Fibroblast of skin of right quadriceps (primary cell): ENCODE data around the gene PRR14.

Experiments used
- DNase-seq: peaks from one replicate; pipeline ENCODE4 v3.0.0-alpha.2; 2013

The PRR14 gene

DNA sequence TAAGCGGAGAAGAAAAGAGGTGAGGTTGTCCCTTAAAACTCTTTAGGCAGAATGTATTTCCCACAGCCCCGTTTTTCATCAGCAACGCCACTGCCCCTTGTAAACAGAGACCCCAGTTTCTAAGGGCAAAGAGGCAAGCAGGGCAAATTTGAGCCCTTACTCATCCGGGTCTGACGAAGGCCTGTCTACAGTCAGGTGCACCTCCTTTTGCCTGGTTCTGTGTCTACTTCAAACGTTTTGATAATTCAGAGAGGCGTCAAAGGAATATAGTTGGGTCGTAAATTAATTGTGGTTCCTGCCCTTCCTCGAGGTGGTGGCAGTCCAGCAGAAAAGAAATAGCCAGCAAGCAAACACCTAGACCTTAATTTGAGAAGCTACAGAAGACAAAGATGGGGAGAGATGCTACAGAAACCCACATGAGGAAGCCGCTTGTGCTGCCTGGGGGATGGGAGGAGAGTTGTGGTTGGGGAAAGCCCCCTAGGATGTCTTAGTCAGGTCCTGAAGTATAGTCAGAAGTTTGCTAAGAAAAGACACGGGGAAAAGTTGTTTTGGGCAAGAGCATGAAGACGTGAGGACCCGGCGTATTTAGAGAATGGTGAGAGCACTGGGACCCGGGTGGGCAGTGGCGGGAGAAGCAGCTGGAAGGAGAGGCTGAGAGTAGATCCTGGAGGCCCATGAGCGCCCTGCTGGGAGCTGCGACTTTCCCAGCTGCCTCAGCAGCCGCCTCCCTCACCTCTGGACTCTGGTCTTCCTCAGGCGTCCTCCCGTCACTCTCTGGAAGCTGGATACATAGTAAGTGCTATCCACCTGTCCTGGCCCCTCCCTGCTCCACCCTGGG, 9.9 kb downstream of the PRR14 start:
- DNase-seq, result no peak

DNA sequence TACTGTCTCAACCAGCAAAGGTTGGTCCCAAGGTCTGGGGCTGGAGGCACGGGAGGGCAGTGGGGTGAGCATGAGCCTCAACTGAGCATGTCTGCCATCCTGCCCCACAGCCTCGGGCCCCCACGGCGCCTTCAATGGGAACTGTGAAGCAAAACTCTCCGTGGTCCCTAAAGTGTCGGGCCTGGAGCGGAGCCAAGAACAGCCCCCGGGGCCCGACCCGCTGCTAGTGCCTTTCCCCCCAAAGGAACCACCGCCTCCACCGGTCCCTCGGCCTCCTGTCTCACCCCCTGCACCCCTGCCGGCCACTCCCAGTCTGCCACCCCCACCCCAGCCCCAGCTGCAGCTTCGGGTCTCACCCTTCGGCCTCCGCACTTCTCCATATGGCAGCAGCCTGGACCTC, 11.7 kb downstream of the PRR14 start:
- no peak for DNase-seq

DNA sequence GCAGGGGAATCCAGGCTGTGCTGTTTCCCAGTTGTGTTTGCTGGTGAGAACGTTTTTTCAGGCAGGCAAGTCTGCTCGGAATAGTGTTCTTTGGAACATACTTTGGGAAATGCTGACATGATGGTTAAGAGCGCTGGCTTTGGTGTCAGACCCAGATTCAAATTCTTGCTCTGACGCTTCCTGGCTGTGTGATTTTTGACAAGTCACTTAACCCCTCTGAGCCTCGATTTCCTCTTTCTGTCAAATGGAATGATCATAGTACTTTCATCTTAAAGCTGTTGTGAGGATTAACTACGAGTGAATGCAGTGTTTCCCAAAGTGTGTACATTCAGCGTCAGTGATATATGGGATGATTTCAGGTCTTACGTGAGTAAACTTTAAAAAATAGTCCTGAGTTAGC, 12.3 kb downstream of the PRR14 start:
- DNase-seq, result no peak

DNA sequence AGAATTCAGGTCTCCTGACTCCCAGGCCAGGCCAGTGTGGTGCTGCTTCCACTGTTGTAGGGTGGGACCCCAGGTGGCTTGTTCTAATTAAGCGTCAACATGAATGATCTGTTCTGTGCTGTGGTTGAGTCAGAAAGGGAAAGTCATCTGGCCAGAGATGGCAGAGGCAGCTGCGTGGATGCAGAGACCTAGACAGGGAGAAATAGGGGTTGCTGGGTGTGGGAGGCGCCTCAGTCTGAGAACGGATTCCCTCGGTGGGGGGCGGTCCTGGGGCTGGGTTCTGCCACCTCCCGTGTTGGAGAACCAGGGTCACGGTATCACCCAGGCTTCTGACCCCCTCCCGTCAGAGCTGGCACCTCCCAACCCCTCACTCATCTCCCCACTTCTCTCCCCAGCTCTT, 13.1 kb downstream of the PRR14 start:
- no peak for DNase-seq

DNA sequence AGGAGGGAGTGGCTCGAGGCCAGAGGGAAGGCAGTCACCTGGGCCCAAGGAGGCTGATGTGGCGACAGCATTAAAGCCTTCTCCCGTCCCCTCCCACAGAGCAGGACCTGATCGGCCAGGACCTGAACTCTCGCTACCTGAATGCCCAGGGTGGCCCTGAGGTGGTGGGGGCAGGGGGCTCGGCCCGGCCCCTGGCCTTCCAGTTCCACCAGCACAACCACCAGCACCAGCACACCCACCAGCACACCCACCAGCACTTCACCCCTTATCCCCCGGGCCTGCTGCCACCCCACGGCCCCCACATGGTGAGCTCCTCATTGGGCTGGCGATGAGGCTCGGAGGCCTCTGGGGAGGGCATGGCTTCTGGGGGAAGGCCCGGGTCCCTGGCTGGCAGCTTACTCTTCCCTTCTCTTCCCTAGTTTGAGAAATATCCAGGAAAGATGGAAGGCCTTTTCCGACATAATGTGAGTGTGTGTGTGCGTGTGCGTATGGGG, 13.9 kb downstream of the PRR14 start:
- DNase-seq, result no peak

DNA sequence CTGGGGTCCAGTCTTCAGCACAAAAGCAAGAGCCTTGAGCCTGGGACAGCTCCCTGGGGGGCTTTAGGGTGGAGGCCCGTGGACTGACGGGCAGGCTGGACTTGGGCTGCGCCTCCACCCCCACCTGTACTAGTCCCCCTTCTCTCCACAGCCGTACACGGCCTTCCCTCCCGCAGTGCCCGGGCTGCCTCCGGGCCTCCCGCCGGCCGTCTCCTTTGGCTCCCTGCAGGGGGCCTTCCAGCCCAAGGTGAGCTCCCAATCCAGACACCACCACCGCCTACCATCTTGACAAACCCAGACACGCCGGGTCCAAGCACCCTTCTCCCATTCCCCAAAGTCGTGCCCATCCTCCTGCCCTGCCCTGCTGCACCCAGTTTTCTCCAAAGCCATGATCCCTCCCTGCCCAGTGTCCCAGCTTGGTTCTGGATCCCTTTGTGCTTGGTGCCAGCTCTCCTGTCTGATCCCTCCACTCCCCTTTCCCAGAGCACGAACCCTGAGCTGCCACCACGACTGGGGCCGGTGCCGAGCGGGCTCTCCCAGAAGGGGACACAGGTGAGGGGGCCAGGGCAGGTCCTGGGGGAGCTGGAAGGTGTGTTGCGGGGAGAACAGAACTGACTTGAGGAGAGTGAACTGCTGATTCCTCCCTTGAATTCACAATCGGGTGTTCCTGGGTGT, 14.5 kb downstream of the PRR14 start:
- DNase-seq, result no peak

DNA sequence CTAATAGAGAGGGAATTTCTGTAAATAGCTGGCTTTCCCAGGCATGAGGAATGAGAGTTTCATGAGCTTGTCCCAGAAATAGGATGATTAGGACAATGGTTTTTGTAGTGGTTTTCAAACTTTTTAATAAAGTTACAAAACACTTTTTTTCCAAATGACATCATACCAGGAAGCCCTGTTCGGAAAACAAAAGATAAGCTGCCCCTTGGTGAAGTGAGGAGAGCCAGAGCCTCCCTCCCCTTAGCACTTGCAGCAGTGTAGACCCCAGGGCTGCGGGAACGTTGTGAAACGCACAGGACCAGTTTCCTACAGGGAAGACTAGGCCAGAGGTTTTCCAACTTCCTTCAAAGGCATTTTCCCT, 15.1 kb downstream of the PRR14 start:
- DNase-seq, result no peak

DNA sequence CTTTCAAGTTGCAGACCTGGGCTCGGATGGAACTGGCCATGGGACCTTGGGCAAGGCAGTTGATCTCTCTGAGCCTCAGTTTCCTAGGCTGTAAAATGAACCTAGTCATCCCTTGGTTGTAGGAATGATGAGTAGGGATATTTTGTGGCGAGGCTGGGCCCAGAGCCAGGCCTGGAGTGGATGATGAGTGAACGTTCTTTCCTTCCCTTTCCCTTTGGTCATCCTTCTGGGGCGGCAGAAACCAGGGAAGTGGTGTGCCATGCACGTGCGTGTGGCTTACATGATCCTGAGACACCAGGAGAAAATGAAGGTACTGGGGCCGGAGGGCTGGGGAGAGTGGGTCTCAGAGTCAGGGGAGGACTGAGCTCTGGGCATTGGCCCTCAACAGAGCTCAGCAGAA, 15.9 kb downstream of the PRR14 start:
- DNase-seq, result no peak

DNA sequence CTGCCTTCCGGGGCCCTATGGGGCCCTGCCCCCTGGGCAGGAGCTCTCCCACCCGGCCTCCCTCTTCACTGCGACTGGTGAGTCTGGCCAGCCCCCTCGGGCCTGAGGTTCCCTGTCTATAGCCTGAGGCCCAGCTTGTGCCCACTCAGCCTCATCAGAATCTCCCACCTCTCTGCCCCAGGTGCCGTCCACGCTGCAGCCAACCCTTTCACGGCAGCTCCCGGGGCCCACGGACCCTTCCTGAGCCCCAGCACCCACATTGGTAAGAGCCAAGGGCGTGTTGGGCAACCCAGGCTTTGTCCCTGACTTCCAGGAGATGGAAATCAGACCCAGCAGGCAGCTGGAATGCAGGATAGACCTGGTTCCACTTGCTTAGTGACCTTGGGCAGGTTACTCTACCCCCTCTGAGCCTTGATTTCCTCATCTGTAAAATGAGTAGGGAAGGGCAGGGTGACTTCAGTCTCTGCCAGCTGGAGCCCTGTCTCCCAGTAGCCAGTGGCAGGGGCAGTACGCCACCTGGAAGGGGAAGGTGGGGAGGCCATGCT, 16.7 kb downstream of the PRR14 start:
- DNase-seq, result no peak

DNA sequence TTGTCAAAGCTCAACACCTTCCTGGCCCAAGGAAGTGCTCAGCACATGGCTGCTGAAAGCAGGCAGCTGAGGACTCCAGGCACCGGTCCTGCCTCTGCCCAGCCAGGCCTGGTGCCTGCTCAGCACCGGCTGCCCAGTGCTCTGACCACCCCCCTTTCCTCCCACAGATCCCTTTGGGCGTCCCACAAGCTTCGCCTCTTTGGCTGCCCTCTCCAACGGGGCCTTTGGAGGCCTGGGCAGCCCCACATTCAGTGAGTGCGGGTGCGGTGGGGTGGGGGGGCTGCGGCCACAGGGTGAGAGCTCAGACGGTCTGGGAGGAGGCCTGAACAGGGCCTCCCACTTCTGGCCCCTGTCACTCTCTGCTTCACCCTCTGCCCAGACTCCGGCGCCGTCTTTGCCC, 17.6 kb downstream of the PRR14 start:
- no peak for DNase-seq

DNA sequence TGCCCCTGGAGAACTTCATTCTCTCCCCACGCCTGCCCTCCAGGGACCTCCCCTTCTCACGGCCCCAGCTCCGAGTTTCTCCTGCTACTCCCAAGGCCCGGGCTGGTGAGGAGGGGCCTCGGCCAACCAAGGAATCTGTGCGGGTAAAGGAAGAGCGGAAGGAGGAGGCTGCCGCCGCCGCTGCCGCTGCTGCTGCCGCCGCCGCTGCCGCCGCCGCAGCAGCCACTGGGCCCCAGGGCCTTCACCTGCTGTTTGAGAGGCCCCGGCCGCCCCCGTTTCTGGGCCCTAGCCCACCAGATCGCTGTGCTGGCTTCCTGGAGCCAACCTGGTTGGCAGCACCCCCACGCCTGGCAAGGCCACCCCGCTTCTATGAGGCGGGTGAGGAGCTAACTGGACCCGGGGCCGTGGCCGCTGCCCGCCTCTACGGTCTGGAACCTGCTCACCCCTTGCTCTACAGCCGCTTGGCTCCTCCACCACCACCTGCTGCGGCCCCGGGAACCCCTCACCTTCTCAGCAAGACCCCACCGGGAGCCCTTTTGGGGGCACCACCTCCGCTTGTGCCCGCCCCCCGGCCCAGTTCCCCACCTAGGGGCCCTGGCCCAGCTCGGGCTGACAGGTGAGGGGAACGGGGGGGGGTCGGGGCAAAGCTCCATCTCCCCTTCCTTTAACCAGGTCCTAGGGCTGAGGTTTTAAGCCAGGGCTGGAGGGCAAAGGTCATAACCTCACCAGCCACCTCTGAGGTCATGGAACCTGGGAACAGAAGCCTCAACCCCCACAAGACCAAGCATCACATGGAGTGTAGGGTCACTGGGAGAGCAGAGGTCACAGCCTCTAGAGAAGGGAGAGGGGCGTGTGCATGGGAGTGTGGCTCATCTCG, 18.5 kb downstream of the PRR14 start:
- no peak for DNase-seq

DNA sequence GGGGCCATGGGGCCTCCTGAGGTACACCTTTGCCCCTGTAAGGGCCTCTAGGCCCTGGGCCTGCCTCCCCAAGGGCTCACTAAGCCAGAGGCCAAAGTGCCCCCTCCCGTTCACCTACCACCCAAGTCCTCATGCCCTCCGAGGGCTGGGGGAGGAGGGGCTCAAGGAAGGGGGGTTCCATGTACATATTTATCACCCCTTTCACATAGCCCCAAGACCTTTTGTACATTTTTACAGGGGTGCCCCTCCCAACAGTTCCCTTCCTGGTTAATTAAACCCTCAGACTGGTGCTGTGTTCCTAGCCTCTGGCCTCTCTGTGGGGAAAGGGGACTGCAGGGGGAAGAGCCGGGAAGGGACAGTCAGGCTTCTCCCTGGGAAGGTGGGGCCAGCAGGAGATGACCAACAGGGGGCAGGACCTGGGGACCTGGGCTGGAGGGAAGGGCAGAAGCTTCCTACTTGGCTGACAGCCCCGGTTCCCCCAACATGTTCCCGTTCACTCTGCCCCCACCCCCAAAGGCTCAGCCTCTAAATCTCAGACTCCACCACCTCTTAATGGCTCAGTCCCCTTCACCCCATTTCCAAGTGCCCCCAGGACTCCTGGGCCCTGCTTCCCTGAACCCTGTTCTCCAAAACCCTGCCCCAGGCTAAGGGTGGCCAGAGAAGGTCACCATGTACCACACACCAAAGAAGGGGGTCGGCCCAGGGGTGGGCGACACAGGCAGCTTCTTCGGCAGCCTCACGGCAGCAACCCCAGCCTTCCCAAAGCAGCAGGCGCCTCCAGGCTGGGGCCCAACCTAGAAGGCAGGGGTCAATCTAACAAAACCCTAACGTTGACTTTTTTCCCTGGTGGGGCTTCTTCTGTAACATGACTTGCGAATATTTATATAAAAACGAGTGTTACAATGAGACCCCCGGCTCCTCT, 19.4 kb downstream of the PRR14 start:
- no peak for DNase-seq

DNA sequence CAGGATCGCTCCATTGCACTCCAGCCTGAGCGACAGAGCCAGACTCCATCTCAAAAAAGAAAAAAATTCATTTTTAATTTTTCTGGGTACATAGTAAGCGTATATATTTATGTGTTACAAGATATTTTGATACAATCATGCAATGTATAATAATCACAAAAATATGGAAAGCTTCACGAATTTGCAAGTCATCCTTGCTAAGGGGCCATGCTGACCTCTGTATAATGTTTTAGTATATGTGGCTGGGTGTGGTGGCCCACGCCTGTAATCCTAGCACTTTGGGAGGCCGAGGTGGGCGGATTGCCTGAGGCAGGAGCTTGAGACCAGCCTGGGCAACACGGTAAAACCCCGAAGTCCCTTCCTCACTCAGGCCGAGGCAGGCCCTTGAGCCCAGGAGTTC, 24.4 kb downstream of the PRR14 start:
- DNase-seq, result no peak

DNA sequence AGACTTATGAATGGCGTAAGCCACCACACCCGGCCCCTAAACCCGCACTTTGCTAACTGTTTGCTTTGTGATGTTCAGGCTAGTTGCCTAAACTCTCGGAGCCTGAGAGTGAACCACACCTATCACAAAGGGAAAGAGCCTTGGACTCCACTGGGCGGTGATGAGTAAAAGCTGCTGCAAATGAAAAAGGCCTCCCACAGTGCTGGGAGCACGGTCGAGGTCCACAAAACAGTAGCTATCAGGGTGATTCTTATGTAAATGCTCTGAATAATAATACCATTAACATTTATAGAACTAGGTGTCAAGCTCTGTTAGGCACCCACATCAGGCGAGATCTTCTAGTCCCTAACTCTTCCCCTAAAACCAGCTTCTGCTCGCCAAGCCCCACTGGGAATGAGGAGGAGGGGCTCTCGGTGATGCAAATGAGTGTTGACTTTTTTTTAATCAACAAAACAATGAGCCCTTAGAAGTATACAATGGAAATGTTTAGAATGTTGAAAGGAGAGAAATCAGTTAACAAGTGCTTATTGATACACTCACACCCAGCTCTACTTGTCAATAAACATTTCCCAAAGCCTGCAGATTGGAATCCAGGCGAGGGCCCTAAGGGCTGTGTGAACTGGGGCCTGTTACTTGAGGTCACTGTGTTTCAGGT, 27.3 kb downstream of the PRR14 start:
- DNase-seq, result no peak

DNA sequence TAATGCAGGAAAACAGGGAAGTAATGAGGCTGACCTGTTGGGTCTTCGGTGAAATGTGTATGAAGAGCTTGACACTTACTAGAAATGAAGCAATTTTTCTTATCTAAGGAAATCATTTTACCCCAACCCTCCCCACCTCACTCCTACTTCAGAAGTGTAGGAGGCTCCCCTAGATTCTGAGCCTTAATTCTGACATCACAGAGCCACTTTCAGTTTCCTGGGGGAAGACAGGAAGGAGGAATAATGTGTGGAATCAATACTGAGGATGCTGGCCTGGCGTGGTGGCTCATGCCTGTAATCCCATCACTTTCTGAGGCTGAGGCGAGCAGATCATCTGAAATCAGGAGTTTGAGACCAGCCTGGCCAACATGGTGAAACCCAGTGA, 27.8 kb downstream of the PRR14 start:
- no peak for DNase-seq

DNA sequence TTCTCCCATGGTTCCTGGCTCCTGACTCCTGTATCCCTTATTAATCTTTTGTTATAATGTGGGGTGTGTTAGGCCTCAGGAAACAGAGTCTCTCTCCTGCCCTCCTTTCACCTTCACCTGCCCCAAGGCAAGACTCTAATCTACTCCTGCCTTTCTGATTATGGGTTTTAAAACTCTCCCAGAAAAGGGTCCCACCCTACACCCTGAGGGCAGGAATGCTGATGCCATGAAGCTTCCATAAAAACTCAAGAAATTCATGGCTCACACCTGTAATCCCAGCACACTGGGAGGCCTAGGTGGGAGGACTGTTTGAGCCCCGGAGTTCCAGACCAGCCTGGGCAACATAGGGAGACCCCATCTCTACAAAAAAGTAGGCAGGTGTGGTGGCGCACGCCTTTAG, 29.6 kb downstream of the PRR14 start:
- DNase-seq, result no peak

DNA sequence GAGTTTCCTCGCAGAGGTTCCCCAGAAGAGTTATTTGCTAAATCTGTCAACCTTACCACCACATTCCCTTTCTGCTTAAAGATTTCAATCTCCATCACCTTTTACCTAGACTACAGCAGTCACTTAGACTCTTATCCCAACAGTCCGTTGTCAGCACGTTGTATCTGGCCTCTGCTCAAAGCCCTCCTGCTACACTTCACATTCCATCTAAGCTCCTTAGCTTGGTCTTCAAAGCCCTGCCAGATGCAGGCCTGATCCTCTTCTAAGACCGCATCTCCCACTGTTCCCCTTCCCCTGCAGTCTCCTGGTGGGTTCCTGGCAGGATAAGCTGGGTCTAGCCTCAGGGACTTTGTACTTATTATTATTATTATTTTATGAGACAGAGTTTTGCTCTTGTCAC, 37.9 kb downstream of the PRR14 start:
- DNase-seq, result no peak

DNA sequence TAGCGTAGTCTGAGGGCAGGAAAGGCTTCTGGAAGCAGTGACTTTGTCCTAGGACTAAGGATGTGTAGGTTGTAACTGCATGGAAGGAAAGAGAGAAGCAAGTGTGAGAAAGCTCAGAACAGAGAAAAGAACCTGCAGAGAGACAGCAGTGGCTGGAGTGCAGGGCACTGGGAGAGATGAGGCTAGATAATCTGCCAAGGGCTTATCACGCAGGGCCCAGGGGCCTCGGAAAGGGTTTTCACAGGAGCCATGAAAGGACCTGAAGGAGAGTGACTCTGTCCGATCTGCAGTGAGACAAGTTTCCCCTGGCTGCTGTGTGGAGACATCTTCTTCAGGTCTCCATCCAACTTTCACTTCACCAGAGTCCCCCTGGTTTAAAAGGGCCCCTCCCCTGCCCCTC, 41.1 kb downstream of the PRR14 start:
- no peak for DNase-seq

DNA sequence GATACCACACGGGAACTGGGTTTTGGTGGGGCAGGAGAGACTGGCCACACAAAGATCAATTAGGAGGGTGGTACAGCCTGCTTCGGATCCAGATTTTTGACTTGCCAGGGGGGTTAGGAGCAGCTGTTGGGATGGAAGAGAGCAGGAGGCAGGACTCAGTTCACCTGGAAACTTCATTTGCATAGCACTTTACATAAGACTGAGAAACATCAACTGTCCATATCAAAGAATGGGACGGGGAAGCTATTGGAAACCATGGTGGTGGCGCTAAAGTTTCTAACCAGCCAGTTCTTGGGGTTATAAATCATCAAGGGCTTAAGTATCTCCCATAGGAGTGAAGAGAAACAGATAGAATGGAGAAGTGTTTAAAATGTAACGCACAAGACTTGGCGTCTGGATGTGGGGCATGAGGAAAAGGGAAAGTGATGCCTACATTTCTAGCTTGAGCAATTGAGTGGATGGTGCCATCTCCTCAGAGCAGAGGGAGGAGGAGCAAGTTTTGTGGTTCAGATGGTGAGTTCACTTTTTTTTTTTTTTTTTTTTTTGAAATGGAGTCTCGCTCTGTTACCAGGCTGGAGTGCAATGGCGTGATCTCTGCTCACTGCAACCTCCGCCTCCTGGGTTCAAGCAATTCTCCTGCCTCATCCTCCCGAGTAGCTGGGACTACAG, 41.8 kb downstream of the PRR14 start:
- no peak for DNase-seq

DNA sequence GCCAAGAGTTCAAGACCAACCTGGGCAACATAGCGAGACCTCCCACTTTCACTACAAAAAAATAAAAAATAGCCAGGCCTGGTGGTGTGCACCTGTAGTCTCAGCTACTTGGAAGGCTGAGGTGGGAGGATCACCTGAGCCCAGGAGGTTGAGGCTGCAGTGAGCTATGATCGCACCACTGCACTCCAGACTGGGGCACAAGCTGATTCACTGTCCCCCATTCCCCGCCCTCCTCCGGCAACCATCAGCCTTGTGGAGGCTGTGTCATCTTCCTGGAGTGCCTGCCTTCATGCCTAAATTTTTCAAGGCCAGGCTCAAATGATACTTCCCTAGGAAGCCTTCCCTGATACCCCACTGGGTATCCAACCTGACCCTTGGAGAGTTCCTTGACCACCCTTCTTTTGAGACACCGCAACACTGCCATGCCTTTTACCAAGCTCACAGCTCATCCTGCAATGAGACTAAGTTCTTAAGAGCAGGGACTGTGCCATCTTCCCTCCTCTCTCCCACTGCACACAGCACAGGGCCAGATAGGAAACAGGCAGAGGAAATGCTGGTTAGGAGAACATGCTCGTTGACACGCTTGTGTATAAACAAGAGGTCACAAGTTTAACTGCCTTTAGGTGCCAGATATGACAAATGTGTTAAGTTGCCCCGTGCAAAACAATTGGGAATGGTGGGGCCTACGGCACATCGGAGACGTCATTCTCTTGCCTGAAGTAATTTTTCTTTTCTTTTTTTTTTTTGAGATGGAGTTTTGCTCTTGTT, 44.4 kb downstream of the PRR14 start:
- no peak for DNase-seq
